Lung microvascular endothelial cell (primary cell): ENCODE data around the gene PTOV1. TPM values are rescaled to one million over a fixed set of nuclear protein-coding genes. Genes with fewer than 3 reads are reported as not detected.

Experiments used
- DNase-seq, 2 donors: peaks; one replicate each; pipeline versions ENCODE4 v3.0.0 to v3.0.0-alpha.2; 2010; ENCODE audit warnings: low read depth in 2 of 2
- total RNA-seq: library from RNA; depleted of rRNA; stranded (reverse); fragments of >200 nt; gene quantifications from 2 replicates; pipeline ENCODE4 v1.2.1, GENCODE V29; 2014

The PTOV1 gene
- total RNA-seq, 1 donor from 2014 or later: 49.6 TPM

DNA sequence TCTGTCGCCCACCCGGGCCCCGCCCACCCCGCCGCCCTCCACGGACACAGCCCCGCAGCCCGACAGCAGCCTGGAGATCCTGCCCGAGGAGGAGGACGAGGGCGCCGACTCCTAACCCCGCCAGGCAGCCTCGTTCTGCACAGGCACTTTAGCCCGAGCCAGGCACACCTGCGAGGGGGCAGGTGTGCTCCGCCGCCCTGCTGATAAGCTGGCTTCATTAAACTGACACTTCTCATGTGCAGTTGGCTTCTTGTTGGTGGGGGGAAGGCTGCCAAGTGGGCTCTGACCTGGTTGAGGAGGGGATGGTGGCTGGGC, 37.5 kb downstream of the PTOV1 start:
- no peak for DNase-seq

DNA sequence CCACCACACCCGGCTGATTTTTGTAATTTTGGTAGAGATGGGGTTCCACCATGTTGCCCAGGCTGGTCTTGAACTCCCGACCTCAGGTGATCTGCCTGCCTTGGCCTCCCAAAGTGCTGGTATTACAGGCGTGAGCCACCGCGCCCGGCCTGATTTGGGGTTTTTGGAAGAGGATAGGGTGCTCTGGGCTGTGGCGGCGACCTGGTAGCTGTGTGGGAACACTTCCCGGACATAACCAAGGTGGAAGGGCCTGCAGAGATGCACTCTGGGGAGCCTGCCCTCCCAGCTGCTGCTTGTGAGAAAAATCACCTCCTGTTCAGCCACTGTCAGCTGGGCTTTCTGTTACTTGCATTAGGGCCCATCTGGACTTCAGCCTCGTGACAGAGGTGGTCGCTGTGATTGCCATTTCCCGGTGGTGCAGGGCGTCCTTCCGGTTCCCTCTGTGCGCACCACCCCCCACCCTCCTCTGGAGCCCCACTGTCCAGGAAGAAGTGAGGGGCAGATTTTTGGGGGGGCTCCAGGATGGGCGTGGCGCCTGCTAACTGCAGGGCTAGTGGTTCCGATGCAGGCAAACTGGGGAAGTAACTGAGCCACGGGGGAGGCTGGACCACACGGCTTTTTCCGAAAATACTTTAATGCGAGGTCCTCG, 38.2 kb downstream of the PTOV1 start:
- DNase-seq: no peak

DNA sequence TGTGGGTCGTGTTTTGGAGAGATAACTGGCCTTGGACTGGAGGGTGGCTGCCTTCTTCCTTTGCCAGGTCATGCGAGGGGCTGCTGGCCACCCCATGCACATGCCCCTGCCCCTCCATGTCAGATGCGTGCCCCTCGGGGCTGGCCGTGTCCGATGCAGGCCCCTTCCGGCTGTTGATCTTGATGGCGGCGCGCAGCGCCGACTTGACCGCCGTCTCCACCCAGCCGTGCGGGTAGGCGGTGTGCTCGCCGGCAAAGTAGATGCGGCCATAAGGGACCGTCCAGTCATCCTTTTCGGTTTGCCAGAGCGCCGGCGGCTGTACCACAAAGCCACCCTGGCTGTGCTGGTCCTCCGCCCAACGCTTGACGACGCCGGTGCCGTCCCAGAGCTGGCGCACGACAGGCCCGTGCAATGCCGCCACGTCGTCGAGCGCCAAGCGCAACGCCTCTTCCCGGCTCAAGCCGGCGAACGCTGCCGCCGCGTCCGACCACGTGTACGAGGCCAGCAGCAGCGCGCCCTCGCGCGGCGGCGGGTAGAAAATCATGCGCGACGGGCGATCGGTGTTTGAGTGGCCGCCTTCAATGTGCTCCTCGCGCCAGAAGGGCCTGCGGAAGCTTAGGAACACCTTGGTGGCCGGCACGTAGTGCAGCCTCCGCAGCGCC, 38.9 kb downstream of the PTOV1 start:
- DNase-seq: peak; percentile 79 to 90

DNA sequence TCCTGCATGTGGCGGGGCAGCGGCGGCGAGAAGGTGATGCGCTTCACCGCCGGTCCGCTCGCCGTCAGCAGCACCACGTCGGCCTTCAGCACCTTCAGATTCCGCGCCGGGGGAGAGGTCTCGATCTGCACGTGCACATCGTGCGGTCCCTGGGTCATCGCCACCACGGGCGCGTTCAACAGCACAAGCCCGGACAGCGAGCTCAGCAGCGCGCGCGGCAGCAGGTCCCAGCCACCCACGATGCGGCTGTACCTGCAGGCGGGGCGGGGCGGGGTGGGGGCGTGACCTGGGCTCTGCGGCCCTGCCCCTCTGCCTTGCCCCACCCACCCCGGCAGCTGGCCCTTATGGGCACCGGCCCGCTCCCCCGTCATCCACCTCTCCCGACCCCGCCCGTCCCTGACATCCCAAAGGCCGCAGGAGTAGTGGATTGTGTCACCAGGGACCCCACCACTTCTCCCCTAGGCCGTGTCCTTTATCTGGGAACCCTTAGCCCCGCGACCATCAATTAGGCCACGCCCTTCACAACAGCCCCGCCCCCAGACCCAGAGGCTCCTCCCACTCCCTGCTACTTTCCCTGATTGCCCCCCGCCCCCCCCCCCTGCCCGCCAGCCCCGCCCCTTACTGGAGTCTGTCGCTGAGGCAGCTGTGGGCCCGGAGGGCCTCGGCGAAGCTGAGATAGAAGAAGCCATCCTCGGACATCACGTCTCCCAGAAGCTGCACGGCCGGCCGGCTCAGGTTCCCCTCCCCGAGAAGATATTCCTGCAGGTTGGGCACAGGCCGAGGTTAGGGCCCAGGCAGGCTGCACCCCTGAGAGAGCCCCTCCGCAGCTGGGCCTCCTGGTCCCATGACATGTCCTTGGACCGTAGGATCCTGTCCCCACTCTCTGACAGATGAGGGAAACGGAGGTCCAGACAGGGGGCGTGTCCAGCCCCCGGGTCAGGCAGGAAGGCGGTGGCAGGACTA, 39.7 kb downstream of the PTOV1 start:
- DNase-seq: no peak

DNA sequence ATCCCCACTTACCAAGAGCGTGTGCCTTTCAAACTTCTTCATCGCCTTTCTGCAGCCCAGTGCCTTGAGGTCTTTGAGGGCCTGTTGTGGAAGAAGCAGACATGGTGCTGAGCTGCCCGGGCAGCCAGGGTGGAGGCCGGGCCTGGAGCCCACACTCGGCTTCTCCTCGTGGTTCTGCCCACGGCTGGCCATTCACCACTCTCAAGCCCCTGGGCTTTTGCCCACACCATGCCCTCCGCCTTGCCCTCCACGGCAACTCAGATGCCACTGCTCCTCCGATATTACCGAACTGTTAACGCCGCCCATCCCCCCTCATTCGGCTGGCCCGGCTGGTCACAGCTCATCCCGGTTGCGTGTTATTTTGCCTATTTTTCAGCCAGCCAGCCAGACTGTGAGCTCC, 40.4 kb downstream of the PTOV1 start:
- DNase-seq: no peak

DNA sequence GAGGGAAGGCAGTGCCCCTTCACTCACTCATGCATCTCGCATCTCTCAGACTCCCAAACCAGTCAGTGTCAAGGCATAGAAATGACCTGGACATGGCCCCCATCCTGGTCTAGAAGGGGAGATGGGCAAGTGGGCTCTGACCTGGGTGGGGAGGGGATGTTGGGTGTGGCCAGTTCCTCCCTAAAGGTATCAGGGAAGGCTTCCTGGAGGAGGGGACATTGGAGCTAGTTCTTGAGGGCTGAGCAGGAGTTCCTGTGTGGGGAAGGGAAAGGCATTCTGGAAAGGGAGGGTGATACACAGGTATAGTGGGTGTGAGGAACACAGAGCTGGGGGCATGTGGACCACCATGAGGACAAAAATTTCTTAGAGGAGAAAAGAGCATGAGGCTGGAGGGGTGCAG, 41.8 kb downstream of the PTOV1 start:
- DNase-seq: no peak

DNA sequence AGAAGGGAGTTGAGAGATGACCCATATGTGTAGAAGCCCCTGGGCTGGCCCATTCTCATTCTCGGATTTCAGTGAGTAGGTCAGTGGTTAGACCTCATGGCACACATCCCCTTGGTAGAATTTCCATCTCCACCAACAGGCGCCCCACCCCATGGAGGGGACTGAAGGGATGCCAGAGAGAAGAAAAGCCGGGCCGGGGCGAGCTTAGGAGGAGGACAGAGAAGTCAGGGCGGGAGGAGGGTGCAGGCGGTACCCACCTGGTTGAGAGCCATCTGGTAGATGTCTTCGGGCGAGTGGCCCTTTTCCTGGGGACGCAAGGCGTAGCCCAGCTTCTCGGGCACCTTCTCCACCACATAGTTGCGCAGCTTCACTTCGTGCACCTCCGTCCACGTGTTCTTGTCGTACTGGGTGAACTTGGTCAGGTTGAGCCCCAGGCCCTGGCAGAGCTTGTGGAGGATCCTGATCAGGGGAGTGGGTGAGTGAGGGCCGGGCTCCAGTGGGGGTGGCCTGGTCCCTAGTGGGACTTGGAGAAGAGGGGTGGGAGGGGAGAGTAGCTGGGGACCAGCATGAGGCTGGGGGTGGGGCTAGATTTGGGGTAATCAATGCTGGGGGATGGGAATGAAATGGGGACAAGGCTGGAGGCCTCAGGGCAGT, 43.2 kb downstream of the PTOV1 start:
- DNase-seq: no peak

DNA sequence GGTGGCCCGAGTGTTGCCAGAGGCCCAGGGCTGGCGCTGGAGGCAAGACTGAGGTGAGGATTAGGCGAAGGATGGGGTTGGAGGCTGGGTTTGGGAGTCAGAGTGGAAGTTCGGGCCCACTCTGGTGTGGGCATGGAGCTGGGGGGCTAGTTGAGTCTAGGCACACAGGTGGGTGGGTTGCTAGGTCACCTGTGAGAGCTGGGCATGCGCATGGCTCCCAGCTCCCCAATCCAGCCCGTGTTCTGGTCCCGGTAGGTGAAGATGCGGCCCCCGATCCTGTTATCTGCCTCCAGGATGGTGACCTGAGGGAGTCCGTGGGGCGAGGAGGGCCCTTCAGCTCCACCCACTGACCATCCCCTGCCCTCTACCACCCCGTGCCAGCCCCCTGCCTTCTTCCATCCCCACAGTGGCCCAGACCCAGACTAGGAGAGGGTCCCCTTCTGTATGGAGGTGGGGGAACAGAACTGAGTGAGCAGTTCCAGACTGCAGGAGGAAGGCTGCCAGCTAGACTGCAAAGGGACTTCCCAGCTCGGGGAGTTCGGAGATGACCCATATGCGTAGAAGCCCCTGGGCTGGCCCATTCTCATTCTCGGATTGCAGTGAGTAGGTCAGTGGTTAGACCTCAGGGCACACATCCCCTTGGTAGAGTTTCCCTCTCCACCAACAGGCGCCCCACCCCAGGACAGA, 44.1 kb downstream of the PTOV1 start:
- DNase-seq: no peak

DNA sequence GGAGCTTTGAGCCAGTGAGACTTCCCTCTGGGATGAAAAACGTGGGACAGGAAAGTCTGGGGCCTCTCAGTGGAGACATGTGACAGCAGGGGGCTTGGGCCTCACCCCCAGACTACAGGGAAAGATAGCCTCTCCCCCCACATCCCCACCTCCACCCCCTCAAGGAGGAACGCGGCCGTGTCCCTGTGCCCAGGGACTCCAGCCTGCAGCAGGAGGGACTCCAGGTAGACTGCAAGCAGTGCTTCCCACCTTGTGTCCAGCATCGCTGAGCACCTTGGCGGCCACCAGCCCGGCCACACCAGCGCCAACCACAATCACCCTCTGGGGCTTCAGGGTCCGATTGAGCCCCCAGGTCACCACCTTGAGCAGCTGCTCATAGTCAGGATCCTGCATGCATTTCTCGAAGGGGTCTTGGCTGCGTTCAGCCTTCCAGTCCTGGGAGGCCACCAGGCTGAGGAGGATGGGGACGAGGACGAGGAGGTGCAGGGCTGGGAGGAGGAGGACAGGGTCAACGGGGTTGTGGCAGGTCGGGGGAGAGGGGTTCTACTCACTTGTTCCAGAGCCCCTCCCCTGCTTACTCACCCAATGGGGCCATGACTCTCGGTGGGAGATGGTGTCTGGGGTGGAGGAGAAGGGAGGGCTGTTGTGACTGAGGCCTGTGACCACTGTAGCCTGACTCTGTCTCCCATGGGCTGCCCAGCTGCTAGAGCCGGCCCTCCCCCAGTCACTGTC, 44.8 kb downstream of the PTOV1 start:
- no peak for DNase-seq

DNA sequence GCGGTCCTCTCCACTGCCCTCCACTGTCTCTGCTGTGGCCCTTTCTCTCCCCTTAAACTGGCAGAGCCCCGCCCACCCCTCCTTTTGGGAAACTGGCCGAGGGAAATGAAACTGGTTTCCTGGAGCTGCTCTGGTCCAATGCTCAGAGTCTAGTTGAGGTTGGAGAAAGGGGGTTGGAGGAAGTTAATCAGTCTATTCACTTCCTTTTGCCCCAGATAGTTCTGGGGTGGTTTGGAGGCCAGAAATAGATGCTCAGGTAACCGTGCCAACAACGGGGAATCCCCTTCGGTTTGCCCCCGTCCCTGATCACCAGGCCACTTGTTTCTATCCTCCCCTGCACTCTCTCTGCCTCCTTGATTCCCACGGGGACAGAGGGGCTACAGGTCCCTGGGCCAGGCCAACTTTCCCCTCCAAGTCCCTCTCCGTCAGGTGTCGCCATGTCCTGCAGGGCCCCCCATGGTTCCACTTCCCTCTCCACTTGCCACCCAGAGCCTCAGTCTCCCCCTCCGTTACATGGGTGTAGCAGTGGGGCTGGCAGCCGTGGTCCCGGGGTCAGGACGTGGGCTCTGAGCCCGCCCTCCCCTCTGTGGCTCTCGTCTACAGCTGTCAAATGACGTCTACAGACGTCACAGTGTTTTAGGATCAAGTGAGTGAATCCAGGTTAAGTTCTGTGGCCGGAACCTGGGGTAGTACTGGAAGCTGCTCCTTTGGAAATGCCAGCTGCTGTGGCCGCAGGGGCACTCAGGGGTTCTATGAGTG, 46.1 kb downstream of the PTOV1 start, which contains the start of gene IL4I1:
TSS of gene IL4I1 (minus strand) at position 25 of the 759 bp plus-strand sequence. CDS start 727 bp downstream, outside the sequence.
- peak; percentile 41 to 86 for DNase-seq

DNA sequence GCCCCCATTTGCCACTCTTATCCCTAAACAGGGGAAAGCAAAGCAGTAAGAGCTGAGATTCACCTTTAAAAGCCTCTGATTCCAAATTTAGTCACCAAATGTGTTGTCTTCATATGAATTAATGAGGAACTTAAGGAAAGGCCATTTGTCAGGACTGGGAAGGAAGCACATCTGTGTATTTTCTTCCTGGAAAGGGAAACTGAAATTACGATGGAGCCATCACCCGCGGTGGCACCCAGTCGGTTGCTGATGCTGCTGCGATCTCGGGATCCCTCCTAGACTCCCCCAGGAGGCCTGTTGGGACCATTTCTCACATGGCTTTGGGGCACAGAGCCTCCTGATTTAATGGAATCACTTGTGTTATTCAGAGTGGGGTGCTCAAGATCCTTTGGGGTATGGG, 53.2 kb downstream of the PTOV1 start:
- no peak for DNase-seq

DNA sequence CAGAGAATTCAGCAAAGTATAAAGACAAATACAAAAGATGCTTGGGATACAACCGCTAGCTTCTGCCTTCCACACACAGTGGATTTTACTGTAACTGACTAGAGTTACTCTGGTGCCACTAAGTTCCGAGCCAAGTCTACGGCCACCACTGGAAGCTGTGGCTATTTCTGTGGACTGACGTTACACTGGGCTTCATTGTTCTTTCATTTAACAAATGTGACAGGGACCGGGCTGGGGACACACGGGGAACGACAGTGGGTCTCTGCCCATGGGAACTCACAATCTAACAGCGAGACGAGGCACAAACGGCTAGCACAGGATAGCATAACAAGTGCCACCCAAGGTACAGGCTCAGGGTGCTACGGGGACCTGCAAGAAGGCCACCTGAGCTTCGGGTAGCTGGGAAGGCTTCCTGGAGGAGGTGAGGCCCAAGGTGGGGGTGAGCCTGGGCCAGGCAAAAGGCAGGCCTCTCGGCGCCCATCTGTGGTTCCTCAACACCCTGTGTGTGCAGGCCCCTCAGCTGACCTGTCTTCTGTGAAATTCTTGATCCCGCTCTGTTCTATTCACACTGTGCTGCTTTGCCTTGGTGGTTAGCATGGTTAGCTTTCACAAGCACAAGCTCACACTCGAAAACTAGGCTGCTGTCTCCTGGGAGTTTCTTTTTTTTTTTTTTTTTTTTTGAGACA, 56.1 kb downstream of the PTOV1 start:
- DNase-seq: no peak

DNA sequence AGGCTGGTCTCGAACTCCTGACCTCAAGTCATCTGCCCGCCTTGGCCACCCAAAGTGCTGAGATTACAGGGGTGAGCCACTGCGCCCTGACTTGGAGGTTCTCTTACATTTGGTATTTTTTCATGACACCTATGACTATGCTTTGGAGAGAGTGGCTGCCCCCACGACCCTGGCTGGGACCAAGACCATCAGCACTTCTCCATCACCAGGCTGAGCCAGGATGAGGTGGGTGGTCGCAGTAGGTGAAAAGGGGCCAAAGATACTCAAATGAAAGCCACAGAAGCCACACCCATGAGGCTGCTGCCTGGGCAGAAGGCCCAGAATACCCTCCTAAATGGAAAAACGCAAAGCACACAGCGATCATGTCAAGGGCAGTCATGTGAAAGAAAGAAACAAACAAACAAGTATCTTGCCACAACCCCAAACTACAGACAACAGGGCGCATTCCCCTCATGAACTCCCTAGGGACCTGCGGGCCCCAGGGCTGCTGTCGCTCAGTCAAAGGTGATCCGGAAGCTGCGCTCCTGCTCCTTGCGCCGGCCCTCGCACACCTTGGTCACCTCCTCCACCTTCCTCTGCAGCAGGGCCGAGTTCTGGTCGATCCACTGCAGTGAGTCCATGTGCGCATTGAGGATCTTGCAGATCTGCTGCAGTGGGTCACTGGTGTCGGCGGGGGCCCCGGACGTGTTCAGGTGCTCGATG, 56.9 kb downstream of the PTOV1 start:
- DNase-seq: no peak

DNA sequence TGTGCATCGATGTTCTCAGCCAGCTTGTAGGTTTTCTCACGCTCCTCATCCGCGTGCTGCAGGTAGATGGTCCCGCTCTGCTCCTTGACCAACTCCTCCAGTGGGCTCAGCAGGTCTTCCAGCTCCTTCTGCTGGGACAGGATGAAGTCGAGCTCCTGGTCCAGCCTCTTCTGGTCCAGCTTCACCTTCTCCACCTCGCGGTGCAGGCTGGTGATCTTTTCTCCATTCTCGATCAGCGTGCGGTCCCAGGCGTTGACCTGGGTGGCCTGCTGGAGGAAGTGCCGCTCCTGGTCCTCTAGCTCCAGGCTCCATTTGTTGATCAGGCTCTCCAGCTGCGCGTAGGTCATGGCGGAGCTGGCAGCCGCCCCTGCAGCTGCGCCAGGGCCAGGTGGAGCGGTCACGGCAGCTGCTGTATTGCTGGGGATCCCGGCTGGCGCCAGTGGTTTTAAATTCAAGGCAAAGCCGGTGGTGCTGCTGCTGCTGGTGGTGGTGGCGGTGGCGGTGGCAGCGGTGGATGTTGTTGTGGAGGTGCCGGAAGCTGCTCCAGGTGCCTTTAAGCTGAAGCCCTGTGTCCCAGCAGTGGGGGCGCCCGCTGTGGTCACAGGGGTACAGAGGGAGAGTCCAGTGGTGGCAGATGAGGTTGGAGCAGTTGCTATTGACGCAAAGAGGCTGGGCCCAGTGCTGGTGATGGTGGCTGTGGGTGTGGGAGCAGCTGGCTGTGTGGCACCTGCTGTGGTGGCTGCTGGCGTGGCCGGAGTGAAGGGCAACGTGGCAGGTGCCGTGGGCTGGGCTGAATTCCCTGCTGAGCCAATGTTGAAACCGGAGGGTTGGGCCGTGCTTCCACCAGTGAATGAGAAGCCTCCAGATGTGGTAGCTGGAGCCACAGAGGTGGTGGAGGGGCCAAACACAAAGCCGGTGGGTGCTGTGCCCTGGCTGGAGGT, 57.8 kb downstream of the PTOV1 start:
- no peak for DNase-seq

DNA sequence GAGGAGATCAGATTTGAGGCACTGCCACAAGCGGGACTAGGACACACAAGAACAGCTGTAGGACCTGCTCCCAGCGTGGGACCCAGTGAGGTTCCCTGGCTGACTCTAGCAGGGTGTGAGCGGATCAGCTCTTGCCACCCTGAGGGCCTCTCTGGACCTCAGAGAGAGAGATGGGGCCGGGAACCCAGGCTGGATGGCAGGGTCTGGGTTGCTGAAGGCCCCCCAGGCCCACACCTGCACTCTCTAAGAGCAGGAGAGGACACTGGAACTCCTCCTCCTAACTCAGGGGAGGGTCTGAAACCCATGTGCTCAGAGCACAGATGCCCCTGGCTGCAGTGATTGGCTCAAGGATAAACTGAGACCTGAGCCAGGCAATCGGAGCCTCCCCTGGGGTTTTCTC, 59.2 kb downstream of the PTOV1 start:
- no peak for DNase-seq
